Mesothelial cell of epicardium (in vitro differentiated cells): ENCODE results near the gene GET3. TPM values are rescaled to one million over a fixed set of nuclear protein-coding genes. Genes with fewer than 3 reads are reported as not detected.
"Not testable (repeated sequence)": the region's sequence is repeated elsewhere in the genome, so short reads cannot be mapped to it uniquely, and the experiment has no call there.

ENCODE experiments used
- DNase-seq, 2 experiments: peaks; one replicate each; pipeline ENCODE4 v3.0.0; 2021; ENCODE audit warnings: low spot score in 2 of 2; ENCODE audit not compliant: unreplicated experiment in 2 of 2
- H3K27ac Mint-ChIP-seq: 2 replicates; pipeline ENCODE4 v1.8.0; 2021; ENCODE audit warnings: mixed read lengths
- H3K27me3 Mint-ChIP-seq: 2 replicates; pipeline ENCODE4 v1.8.0; 2021; ENCODE audit warnings: low read depth, mixed read lengths
- H3K36me3 Mint-ChIP-seq: 2 replicates; pipeline ENCODE4 v1.8.0; 2021; ENCODE audit warnings: mixed read lengths
- H3K4me1 Mint-ChIP-seq: 2 replicates; pipeline ENCODE4 v1.8.0; 2021; ENCODE audit warnings: mixed read lengths
- H3K4me3 Mint-ChIP-seq: 2 replicates; pipeline ENCODE4 v1.8.0; 2021; ENCODE audit warnings: mild to moderate bottlenecking, moderate library complexity, mixed read lengths
- H3K9me3 Mint-ChIP-seq: 2 replicates; pipeline ENCODE4 v1.8.0; 2021; ENCODE audit warnings: mixed read lengths
- total RNA-seq: library from RNA; stranded (reverse); gene quantifications from 3 replicates; pipeline ENCODE4 v1.2.1, GENCODE V29; 2021
- TF ChIP-seq, protein P1 (sequence below): fragments of 200-600 bp; sonication (generic); IDR thresholded peaks from one replicate; pipeline ENCODE4 v1.5.0; 2021; ENCODE audit warnings: antibody characterized with exemption; ENCODE audit not compliant: unreplicated experiment

GET3 gene
- total RNA-seq, 1 donor from 2014 or later, result 46.9 TPM

DNA sequence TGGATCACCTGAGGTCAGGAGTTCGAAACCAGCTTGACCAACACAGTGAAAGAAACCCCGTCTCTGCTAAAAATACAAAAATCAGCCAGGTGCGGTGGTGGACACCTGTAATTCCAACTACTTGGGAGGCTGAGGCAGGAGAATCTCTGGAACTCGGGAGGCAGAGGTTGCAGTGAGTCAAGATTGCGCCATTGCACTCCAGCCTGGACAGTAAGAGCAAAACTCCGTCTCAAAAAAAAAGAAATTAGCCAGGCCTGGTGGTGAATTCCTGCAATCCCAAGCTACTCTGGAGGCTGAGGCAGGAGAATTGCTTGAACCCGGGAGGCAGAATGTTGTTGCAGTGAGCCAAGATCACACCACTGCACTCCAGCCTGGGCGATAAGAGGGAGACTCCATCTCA lies 28.7 kb upstream of the GET3 start:
- no peaks in the 10 kb centered on the region for H3K9me3 Mint-ChIP-seq
- no peak overlapping the region for H3K27ac Mint-ChIP-seq
- no peak overlapping the region for H3K4me3 Mint-ChIP-seq
- H3K36me3 Mint-ChIP-seq, result peaks cover 34% of the 10 kb centered on the region
- no peaks in the 10 kb centered on the region for H3K4me1 Mint-ChIP-seq
- no peaks in the 10 kb centered on the region for H3K27me3 Mint-ChIP-seq
- TF ChIP-seq, protein P1, sequence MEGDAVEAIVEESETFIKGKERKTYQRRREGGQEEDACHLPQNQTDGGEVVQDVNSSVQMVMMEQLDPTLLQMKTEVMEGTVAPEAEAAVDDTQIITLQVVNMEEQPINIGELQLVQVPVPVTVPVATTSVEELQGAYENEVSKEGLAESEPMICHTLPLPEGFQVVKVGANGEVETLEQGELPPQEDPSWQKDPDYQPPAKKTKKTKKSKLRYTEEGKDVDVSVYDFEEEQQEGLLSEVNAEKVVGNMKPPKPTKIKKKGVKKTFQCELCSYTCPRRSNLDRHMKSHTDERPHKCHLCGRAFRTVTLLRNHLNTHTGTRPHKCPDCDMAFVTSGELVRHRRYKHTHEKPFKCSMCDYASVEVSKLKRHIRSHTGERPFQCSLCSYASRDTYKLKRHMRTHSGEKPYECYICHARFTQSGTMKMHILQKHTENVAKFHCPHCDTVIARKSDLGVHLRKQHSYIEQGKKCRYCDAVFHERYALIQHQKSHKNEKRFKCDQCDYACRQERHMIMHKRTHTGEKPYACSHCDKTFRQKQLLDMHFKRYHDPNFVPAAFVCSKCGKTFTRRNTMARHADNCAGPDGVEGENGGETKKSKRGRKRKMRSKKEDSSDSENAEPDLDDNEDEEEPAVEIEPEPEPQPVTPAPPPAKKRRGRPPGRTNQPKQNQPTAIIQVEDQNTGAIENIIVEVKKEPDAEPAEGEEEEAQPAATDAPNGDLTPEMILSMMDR, result no peak
- no peak for DNase-seq

DNA sequence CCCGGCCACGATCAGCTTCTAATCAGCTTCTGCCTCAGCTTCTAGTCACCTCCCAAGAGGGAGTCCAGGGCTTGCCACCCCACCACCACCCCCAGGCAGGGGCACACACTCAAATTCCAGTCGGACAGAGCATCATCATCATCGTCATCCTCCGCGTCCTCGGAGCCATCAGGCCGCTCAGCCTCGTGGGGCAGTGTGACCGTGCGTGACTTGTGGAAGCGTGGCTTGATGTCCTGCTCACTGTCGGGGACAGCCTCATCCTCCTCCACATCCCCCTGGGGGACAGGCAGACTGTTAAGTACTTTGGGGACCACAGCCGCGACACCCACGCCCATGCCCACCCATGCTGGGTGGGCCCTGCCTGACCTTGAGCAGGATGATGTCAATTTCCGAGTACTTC lies 26.1 kb upstream of the GET3 start:
- TF ChIP-seq, protein P1, result no peak
- Mint-ChIP-seq H3K27me3 (no peaks in the 10 kb centered on the region), H3K4me1 (no peaks in the 10 kb centered on the region)

GRCh38 chr19:12712077-12712476 lies 25.2 kb upstream of the GET3 start:
- H3K27me3 Mint-ChIP-seq, H3K27ac Mint-ChIP-seq, H3K4me1 Mint-ChIP-seq, DNase-seq, H3K4me3 Mint-ChIP-seq, H3K9me3 Mint-ChIP-seq: not testable (repeated sequence)
- TF ChIP-seq, protein P1, result peak; percentile 13
- peaks cover 30% of the 10 kb centered on the region for H3K36me3 Mint-ChIP-seq

More for the DNA sequence above, 26.1 kb upstream of the GET3 start:
- Mint-ChIP-seq H3K9me3 (no peaks in the 10 kb centered on the region), H3K27ac (no peak overlapping the region), H3K4me3 (no peak overlapping the region), H3K36me3 (peaks cover 29% of the 10 kb centered on the region)
- DNase-seq, result no peak

DNA sequence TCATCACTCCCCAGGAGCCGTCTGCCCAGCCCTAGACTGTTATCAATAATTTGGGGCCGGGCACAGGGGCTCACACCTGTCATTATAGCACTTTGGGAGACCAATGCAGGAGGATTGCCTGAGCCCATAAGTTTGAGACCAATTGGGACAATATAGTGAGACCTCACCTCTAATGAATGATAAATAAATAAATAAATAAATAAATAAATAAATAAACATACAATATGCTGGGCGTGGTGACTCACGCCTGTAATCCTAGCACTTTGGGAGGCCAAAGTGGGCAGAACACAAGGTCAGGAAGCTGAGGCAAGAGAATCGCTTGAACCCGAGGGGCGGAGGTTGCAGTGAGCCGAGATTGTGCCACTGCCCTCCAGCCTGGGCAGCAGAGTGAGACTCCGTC lies 24.0 kb upstream of the GET3 start:
- not testable (repeated sequence) for H3K9me3 Mint-ChIP-seq, H3K27me3 Mint-ChIP-seq, DNase-seq, H3K4me1 Mint-ChIP-seq, H3K4me3 Mint-ChIP-seq, H3K27ac Mint-ChIP-seq
- peaks cover 30% of the 10 kb centered on the region for H3K36me3 Mint-ChIP-seq

- DNase-seq, result no peak
- H3K36me3 Mint-ChIP-seq, result peaks cover 28% of the 10 kb centered on the region
- H3K27me3 Mint-ChIP-seq, result no peaks in the 10 kb centered on the region
- TF ChIP-seq, protein P1, result no peak
- H3K27ac Mint-ChIP-seq, result no peak overlapping the region
- H3K9me3 Mint-ChIP-seq, result no peaks in the 10 kb centered on the region
- no peak overlapping the region for H3K4me3 Mint-ChIP-seq
- H3K4me1 Mint-ChIP-seq, result peaks cover 6% of the 10 kb centered on the region
Observed at GRCh38 chr19:12715102-12715501, 22.2 kb upstream of the GET3 start.

DNA sequence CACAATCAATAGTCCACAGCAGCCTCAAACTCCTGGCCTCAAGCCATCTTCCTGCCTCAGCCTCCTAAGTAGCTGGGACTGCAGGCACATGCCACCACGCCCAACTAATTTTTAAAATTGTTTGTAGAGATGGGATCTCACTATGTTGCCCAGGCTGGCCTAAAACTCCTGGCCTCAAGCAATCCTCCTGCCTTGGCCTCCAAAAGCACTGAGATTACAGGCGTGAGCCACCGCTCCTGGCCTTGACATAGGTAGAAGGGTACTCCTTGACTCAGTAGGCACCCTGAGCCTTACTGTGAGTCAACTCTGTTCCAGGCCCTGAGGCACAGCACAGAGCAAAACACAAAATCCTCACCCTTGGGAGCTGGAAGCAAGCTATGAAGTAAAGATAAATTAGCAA lies 21.4 kb upstream of the GET3 start:
- TF ChIP-seq, protein P1, result no peak
- no peak overlapping the region for H3K27ac Mint-ChIP-seq
- H3K36me3 Mint-ChIP-seq, result peaks cover 24% of the 10 kb centered on the region
- H3K4me1 Mint-ChIP-seq, result peaks cover 11% of the 10 kb centered on the region
- H3K4me3 Mint-ChIP-seq, result no peak overlapping the region
- no peaks in the 10 kb centered on the region for H3K27me3 Mint-ChIP-seq
- no peaks in the 10 kb centered on the region for H3K9me3 Mint-ChIP-seq
- no peak for DNase-seq
